HL-60 (cell line): ENCODE measurements around the gene TMEM143.
A peak's percentile ranks its signal among the peaks of the same experiment; 100 is the strongest.

ENCODE experiments used
- CTCF ChIP-seq: IDR thresholded peaks from one replicate; pipeline ENCODE4 v1.5.1; 2011; ENCODE audit warnings: low read length, control low read depth, inconsistent platforms; ENCODE audit not compliant: insufficient read depth
- POLR2AphosphoS5 ChIP-seq: IDR thresholded peaks from 2 replicates; pipeline ENCODE4 v1.6.1; 2012; ENCODE audit warnings: low read depth
- REST ChIP-seq: IDR thresholded peaks from 2 replicates; pipeline ENCODE4 v1.6.1; 2012; ENCODE audit warnings: low read depth; ENCODE audit not compliant: insufficient replicate concordance

GRCh38 chr19:48391100-48392005 is 27.6 kb upstream of the TMEM143 start, which contains the start of gene KDELR1:
- peak; percentile 94 for TF ChIP-seq CTCF
- no peak for TF ChIP-seq REST
- TF ChIP-seq POLR2AphosphoS5: no peak
